GM18505 (cell line): ENCODE measurements around the gene GALNT10.

ENCODE experiments used
- ATAC-seq: cut with Tn5 transposase; IDR thresholded peaks from one replicate; pipeline ENCODE4 v1.9.1; 2021; ENCODE audit not compliant: unreplicated experiment
- POLR2A ChIP-seq: IDR thresholded peaks from 4 replicates; pipeline ENCODE4 v1.6.1; 2011; ENCODE audit warnings: borderline replicate concordance; ENCODE audit not compliant: insufficient read depth, insufficient read length; ENCODE audit errors: extremely low read depth

Gene GALNT10

GRCh38 chr5:154242442-154242841 lies 51.9 kb downstream of the GALNT10 start:
- no peak for ATAC-seq
- no peak for TF ChIP-seq POLR2A

GRCh38 chr5:154242964-154243376 lies 52.4 kb downstream of the GALNT10 start:
- TF ChIP-seq POLR2A = no peak
- no peak for ATAC-seq

- no peak for ATAC-seq
- no peak for TF ChIP-seq POLR2A
These were observed 53.2 kb downstream of the GALNT10 start for GRCh38 chr5:154243736-154244135.

- no peak for TF ChIP-seq POLR2A
- no peak for ATAC-seq
These were observed 53.9 kb downstream of the GALNT10 start for GRCh38 chr5:154244476-154244875.

- ATAC-seq = no peak
These were observed 58.2 kb downstream of the GALNT10 start for GRCh38 chr5:154248691-154249090.

GRCh38 chr5:154249826-154250225 lies 59.3 kb downstream of the GALNT10 start:
- ATAC-seq = no peak
- TF ChIP-seq POLR2A = no peak

More at GRCh38 chr5:154248691-154249090, 58.2 kb downstream of the GALNT10 start:
- TF ChIP-seq POLR2A = no peak

- no peak for ATAC-seq
- no peak for TF ChIP-seq POLR2A
These were observed 61.0 kb downstream of the GALNT10 start for GRCh38 chr5:154251529-154251928.

- ATAC-seq = no peak
- no peak for TF ChIP-seq POLR2A
These were observed 63.3 kb downstream of the GALNT10 start for GRCh38 chr5:154253807-154254206.

- ATAC-seq = no peak
- no peak for TF ChIP-seq POLR2A
These were observed 64.4 kb downstream of the GALNT10 start for GRCh38 chr5:154254896-154255295.

GRCh38 chr5:154257046-154257445 lies 66.5 kb downstream of the GALNT10 start:
- ATAC-seq = no peak
- TF ChIP-seq POLR2A = no peak

- no peak for ATAC-seq
- TF ChIP-seq POLR2A = no peak
These were observed 68.1 kb downstream of the GALNT10 start for GRCh38 chr5:154258531-154259217.

GRCh38 chr5:154260224-154260927 lies 69.8 kb downstream of the GALNT10 start:
- no peak for TF ChIP-seq POLR2A
- ATAC-seq = no peak

- TF ChIP-seq POLR2A = no peak
- no peak for ATAC-seq
These were observed 71.8 kb downstream of the GALNT10 start for GRCh38 chr5:154262342-154262741.

- no peak for ATAC-seq
- no peak for TF ChIP-seq POLR2A
These were observed 74.1 kb downstream of the GALNT10 start for GRCh38 chr5:154264549-154265196.
